ENCODE data around the gene BMP6.
"Not testable (repeated sequence)": the region's sequence is repeated elsewhere in the genome, so short reads cannot be mapped to it uniquely, and the experiment has no call there.

BMP6 gene

DNA sequence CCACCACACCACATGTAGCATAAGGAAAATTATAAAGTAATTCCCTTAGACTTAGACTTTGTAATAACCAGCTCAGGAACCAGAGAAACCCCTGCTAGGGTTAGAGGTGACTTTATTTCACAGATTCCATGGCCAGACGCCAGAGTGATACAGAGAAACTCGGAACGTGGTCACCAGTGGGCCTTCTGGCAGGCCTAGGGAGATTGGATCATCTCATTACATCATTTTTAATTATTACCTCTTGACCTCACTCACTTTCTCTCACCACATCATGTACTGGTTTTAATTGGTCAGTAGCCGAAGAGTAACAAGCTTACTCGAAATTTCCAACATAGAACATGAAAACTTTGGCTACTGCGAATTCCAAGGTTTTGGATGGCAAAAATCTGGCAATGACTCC, 72.9 kb downstream of the BMP6 start:
- no peak for DNase-seq

DNA sequence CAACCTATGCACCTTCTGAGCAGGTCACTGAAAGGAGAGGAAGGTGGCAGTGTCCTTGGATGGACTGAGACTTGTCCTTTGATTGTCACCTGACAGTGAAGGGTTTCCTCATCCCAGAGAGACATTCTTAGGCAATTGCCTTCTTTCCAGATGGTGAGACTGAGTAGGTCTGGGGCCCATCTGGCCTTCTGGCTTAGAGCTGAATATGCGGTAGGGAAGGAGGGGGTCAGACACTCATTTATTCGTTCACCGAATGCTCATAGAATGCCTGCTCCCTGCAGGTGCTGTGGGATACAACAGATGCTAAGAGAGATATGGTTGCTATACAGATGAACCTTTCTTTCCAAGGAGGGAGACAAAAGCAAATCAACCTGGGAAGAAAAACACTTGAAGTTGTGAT, 76.8 kb downstream of the BMP6 start:
- no peak for DNase-seq

DNA sequence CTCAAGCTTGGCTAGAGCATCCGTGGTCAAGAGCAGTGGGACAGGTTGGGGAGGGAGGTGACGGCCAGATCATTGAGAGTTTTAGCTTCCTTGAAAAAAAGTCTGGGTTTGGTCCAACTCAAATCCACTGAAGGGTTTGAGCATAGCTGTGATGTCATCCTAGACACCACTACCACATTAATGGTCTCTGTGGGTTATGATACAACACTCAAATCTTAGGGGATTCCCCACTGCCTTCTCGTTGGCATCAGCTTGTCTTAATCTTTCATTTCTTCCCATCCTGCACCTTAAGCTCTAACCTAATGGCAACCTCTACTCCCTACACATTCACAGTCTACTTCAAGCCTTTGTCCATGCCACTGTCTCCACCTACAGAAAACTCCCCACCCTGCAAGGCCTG, 77.3 kb downstream of the BMP6 start:
- no peak for DNase-seq

DNA sequence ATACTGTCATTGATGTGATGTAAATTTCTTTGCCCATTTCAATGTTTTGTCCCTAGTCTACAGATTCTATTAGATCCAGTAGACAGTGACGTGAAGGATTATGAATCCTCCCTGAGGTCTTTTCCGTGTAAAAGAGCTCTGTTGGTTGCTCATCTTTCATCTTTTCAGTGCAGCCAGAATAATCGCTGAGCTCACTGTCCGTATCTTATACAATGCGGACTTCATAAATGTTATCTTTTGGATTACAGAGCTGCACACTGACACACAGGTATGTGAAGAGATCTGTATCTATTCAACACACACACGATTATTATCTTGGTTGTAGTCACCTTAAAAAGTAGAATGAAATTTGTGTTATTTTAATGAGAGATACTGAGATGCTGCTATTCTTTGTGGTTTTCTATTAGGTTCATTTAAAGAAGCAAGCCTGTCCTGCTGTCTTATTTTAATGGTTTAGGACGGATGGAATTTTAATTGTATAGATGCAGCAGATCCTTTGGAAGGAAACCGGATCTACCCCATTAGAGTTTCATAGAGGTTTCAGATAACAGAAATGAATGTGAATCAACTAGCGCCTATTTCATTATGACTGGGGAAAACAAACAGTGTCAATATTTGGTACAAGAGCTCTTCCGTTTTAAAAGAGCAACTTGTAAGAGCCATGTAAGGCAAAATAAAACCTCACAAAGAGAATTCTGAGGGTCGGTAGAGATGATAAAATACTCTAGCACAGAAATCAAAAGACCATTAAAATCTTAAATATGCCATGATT, 79.4 kb downstream of the BMP6 start:
- DNase-seq, result no peak

- DNase-seq, result no peak
These were observed 79.9 kb downstream of the BMP6 start for GRCh38 chr6:7805850-7806214.

- DNase-seq, result no peak
These were observed 80.8 kb downstream of the BMP6 start for GRCh38 chr6:7806711-7807110.

GRCh38 chr6:7809346-7809745, 83.4 kb downstream of the BMP6 start:
- no peak for DNase-seq

- DNase-seq, result no peak
These were observed 85.5 kb downstream of the BMP6 start for GRCh38 chr6:7811441-7811840.

- no peak for DNase-seq
These were observed 86.7 kb downstream of the BMP6 start for GRCh38 chr6:7812623-7813022.

GRCh38 chr6:7813193-7813592, 87.3 kb downstream of the BMP6 start:
- DNase-seq, result no peak

DNA sequence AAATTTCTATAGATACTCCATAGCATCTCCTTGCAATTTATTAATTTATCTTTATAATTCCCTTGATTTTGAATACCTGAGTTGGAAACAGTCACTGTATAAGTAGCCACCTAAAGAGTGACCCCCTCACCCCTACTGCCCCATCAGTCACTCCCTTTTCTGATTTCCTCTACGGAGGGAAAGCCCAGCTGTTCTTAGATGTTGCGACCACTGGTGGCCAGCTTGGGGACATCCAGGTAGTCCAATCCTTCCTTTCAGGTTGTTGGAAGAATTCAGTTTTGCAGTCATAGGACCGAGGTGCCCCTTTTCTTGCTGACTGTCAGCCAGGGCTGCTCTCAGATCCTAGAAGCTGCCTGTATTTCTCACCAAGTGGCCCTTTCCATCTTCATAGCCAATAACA, 87.8 kb downstream of the BMP6 start:
- DNase-seq, result no peak

- DNase-seq, result no peak
These were observed 89.8 kb downstream of the BMP6 start for GRCh38 chr6:7815716-7816115.

DNA sequence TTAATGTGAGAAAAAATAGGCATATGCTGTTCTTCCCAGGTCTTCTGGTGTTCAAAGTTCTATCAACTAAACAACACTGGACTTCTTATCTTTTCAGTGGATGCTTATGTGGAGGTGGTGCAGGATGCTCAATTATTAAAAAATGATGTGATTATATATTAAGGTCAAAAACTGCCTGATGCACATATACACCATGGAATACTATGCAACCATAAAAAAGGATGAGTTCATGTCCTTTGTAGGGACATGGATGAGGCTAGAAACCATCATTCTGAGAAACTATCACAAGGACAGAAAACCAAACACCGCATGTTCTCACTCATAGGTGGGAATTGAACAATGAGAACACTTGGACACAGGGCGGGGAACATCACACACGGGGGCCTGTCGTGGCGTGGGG, 91.3 kb downstream of the BMP6 start:
- DNase-seq, result not testable (repeated sequence)

- DNase-seq, result no peak
These were observed 92.6 kb downstream of the BMP6 start for GRCh38 chr6:7818257-7819214.

DNA sequence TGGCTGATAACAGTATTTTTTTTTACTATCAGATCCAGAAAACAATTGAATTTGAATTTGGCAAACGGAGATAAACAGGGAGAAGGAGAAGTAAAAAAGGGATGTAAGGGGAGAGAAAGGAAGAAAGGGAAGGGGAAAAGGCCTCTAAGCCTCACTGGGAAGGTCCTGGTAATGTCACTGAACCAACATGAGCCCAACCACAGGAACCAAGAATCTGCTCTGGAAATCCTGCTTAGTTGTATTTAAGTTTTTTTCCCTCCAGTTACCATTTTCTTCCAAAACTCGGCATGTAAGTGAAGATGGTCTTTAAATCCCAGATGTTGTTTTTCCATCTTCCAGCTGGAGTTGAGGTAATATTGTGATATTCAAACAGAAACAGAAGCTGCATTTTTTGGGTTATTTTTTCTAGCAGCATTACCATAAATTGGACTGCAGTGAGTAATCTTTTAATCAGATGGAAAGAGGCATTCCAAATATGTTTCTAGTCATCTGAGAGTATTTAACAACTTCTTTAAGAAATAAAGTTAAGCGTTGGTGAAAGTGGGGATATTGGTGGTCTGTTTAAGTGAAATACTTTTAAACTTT, 93.6 kb downstream of the BMP6 start:
- DNase-seq, result no peak

- no peak for DNase-seq
These were observed 94.5 kb downstream of the BMP6 start for GRCh38 chr6:7820288-7820835.

DNA sequence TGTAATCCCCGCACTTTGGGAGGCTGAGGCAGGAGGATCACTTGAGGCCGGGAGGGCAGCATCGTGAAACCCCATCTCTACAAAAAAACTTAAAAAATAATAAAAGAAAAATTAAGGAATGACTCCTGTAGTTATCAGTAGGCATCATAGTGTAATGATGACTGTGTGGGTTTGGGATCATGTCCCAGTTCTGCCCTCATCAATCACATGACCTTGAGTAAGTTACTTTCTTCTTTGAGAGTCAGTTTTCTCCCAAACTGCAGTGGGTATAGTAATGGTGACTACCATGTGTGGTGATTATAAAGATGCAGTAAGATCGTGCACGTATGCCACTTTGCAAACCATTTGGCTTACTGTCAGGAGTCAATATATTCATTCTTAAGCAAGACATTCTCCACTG, 95.5 kb downstream of the BMP6 start:
- DNase-seq, result no peak

DNA sequence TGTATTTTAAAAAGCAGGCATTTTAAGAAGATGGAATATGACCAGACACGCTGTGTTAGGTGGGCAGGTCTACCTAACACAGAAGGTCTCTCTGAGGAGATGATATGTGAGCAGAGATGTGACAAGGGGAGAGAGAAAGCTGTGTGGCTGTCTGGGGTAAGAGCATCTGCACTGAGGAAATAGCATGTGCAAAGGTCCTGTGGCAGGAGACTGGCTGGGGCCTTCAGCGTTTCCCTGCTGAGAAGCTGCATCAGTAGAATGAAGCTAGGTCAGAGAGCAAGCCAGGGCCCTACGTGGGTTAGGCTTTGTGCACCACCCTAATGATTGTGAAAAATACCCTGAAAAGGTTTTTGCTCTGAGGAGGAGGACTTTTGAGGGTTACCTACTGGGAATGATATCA, 97.7 kb downstream of the BMP6 start:
- DNase-seq, result no peak

GRCh38 chr6:7825986-7826385, 100.1 kb downstream of the BMP6 start:
- DNase-seq, result no peak

GRCh38 chr6:7827142-7827541, 101.2 kb downstream of the BMP6 start:
- no peak for DNase-seq

GRCh38 chr6:7828124-7828523, 102.2 kb downstream of the BMP6 start:
- no peak for DNase-seq

GRCh38 chr6:7832904-7833750, 107.2 kb downstream of the BMP6 start:
- DNase-seq, result no peak

DNA sequence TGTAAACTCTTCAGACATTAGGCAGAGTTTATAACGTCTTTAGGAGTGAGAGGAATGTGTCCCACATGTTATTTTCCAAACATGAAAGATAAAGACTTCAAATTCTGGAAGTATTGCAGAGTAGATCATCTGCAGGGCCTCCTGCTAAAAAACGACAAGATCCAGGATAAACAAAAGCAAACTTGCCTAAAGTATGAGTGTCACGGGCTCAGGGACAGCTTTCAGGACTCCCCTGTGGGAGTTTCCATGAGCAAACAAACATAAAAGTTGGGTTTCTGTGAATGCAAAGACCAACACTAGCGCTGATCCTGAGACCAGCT, 107.8 kb downstream of the BMP6 start:
- DNase-seq, result no peak

Data from CD4-positive, alpha-beta T cell treated with Interleukin-12 subunit alpha and Interleukin-12 subunit beta, for 1 hour (primary cell).